ENCODE measurements around the gene INSYN2A. TPM values are rescaled to one million over a fixed set of nuclear protein-coding genes. Genes with fewer than 3 reads are reported as not detected.

INSYN2A gene
- total RNA-seq, 1 donor from 2014 or later, result 0.85 TPM

DNA sequence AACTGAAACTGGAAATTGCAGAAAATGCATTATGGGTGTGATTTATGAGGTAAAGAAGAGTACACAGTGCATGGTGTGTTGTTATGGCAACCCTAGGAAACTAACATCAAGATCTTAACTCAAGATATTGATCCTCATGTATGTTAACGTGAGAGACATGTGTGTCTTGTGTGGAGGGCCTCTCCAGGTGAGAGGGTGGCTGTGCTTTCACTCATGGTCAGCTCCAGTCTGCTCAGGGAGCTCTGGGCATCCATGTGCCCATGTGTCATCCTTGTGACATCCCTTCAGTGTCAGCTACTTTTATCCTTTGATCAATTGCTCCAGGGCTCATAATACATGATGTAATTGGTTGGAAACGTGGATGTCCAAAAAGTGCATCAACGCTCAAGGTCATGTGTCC, 24.9 kb upstream of the INSYN2A start:
- Mint-ChIP-seq H3K27ac (no peak overlapping the region), H3K27me3 (no peaks in the 10 kb centered on the region), H3K4me1 (ENCODE audit: unreplicated experiment) (peaks cover 4% of the 10 kb centered on the region)

DNA sequence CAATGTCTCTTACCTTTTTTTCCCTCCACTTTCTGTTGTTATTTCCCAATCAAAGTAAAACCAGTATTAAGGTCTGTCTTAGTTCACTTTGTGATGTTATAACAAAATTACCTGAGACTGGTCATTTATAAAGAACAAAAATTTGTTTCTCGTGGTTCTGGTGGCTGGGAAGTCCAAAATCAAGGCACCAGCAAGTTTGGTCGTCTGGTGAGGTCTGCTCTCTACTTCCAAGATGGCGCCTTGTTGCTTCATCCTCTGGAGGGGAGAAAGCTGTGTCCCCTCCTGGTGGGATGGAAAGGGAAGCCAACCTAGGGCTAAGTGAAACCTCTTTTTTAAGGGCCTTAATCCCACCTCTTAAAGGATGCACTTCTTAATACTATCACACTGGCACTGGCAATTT, 22.3 kb upstream of the INSYN2A start:
- peaks cover 5% of the 10 kb centered on the region for H3K9me3 Mint-ChIP-seq
- peaks cover 8% of the 10 kb centered on the region for H3K4me1 Mint-ChIP-seq (ENCODE audit: unreplicated experiment)

More for the DNA sequence above, 24.9 kb upstream of the INSYN2A start:
- Mint-ChIP-seq H3K4me3 (no peak overlapping the region), H3K9me3 (no peaks in the 10 kb centered on the region), H3K36me3 (peaks cover 3% of the 10 kb centered on the region)
- no peak for DNase-seq (ENCODE audit: extremely low spot score, unreplicated experiment)
- TF ChIP-seq, protein P1, sequence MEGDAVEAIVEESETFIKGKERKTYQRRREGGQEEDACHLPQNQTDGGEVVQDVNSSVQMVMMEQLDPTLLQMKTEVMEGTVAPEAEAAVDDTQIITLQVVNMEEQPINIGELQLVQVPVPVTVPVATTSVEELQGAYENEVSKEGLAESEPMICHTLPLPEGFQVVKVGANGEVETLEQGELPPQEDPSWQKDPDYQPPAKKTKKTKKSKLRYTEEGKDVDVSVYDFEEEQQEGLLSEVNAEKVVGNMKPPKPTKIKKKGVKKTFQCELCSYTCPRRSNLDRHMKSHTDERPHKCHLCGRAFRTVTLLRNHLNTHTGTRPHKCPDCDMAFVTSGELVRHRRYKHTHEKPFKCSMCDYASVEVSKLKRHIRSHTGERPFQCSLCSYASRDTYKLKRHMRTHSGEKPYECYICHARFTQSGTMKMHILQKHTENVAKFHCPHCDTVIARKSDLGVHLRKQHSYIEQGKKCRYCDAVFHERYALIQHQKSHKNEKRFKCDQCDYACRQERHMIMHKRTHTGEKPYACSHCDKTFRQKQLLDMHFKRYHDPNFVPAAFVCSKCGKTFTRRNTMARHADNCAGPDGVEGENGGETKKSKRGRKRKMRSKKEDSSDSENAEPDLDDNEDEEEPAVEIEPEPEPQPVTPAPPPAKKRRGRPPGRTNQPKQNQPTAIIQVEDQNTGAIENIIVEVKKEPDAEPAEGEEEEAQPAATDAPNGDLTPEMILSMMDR (conservative IDR thresholded peaks at IDR 0.05), result no peak

DNA sequence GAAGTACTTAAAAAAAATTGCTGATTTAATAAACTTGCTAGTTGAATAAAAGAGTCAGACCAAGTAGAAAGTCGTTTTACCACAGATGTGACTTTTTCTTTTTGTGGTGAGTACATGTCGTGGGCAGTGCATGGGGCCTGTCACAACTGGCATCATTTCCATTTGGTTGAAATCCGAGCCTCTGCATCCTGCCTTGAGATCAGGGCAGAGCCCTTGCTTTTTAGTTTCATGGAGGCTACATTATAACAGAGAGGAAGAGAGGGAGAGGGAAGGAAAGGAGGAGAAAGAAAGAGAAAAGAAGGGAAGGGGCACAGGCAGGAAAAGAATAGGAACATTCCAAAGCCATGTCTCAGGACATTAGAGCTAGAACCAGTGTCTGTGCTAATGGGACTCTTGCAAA, 20.4 kb upstream of the INSYN2A start:
- peaks cover 8% of the 10 kb centered on the region for H3K4me1 Mint-ChIP-seq (ENCODE audit: unreplicated experiment)
- TF ChIP-seq, protein P1 (conservative IDR thresholded peaks at IDR 0.05), result no peak
- DNase-seq (ENCODE audit: extremely low spot score, unreplicated experiment), result no peak
- peaks cover 5% of the 10 kb centered on the region for H3K9me3 Mint-ChIP-seq
- H3K27ac Mint-ChIP-seq, result no peak overlapping the region
- no peaks in the 10 kb centered on the region for H3K27me3 Mint-ChIP-seq
- peaks cover 11% of the 10 kb centered on the region for H3K36me3 Mint-ChIP-seq
- no peak overlapping the region for H3K4me3 Mint-ChIP-seq

More for the DNA sequence above, 22.3 kb upstream of the INSYN2A start:
- H3K27ac Mint-ChIP-seq, result no peak overlapping the region
- H3K36me3 Mint-ChIP-seq, result peaks cover 11% of the 10 kb centered on the region
- DNase-seq (ENCODE audit: extremely low spot score, unreplicated experiment), result no peak
- H3K27me3 Mint-ChIP-seq, result no peaks in the 10 kb centered on the region
- TF ChIP-seq, protein P1 (conservative IDR thresholded peaks at IDR 0.05), result no peak
- H3K4me3 Mint-ChIP-seq, result no peak overlapping the region

DNA sequence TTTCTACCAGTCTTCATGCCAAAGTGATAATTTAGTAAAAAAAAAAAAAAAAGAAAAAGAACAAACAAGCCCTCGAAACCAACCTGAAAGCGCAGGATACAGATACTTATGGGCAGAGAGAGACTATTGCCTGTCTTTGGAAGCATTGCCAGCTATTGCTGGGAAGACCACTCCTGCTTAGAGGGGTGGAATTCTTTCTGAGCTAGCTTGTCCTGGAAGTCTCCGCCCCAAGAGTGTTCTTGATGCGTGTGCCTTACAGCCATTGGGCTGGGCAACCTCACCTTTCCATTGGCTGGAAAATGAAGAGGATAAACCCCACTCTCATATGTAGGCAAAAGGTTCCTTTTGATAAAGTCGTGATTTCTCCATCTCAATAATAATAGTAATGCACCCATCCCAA, 19.9 kb upstream of the INSYN2A start:
- Mint-ChIP-seq H3K9me3 (peaks cover 5% of the 10 kb centered on the region), H3K36me3 (peaks cover 11% of the 10 kb centered on the region), H3K4me3 (no peak overlapping the region), H3K4me1 (ENCODE audit: unreplicated experiment) (peaks cover 8% of the 10 kb centered on the region), H3K27ac (no peak overlapping the region), H3K27me3 (no peaks in the 10 kb centered on the region)
- no peak for DNase-seq (ENCODE audit: extremely low spot score, unreplicated experiment)
- TF ChIP-seq, protein P1 (conservative IDR thresholded peaks at IDR 0.05), result no peak

DNA sequence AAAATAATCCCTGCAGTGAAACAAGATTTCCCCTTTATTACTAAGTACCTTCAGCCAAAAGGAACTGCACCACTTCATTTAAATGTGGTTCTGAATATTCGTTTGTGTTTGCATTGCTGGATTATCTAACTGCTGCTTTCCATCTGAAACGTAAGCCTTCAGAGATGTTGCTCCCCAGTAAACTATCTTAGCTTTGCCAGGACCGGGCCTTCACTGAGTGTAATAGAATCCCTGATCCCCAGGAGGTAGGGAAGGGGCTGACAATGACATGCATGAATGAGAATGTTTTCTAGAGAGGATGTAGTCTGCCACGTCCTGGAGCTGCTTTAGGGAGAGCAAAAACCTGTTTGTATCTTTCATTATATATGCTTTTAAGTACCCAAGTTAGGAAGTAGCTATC, 19.5 kb upstream of the INSYN2A start:
- Mint-ChIP-seq H3K27me3 (no peaks in the 10 kb centered on the region), H3K36me3 (peaks cover 11% of the 10 kb centered on the region), H3K4me3 (no peak overlapping the region), H3K4me1 (ENCODE audit: unreplicated experiment) (peaks cover 8% of the 10 kb centered on the region), H3K9me3 (peaks cover 5% of the 10 kb centered on the region), H3K27ac (no peak overlapping the region)
- TF ChIP-seq, protein P1 (conservative IDR thresholded peaks at IDR 0.05), result no peak
- no peak for DNase-seq (ENCODE audit: extremely low spot score, unreplicated experiment)

DNA sequence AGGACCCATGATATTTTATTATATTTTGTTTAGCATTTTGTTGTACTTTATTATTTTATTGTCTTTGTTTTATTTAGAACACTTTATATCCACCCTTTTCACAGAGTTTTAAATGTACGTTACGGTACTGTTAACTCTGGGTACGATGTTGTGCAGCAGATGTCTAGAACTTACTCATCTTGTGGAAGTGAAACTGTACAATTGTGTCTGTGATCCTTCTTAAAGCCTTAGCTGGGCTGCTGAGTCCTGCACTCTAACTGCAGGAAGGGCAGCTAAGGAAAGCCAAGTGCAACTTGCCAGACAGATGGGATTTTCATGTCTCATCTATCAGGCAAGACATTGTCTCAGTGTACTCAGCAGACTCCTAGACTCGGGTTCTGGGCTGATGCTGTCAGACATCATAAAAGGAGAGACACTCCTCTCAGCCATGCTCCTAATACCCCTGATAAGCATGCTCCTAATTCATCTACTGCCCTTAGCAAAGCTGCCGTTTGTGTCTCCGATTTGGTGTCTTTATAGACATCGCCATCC, 14.6 kb upstream of the INSYN2A start:
- peaks cover 4% of the 10 kb centered on the region for H3K4me1 Mint-ChIP-seq (ENCODE audit: unreplicated experiment)
- TF ChIP-seq, protein P1 (conservative IDR thresholded peaks at IDR 0.05), result no peak
- DNase-seq (ENCODE audit: extremely low spot score, unreplicated experiment), result no peak
- H3K36me3 Mint-ChIP-seq, result peaks cover 8% of the 10 kb centered on the region
- H3K27ac Mint-ChIP-seq, result no peak overlapping the region
- H3K27me3 Mint-ChIP-seq, result no peaks in the 10 kb centered on the region
- no peak overlapping the region for H3K4me3 Mint-ChIP-seq
- H3K9me3 Mint-ChIP-seq, result peaks cover 5% of the 10 kb centered on the region
